GM19025 (cell line): ENCODE measurements around the gene MYADML2.

Experiments used
- ATAC-seq: cut with Tn5 transposase; IDR thresholded peaks from one replicate; pipeline ENCODE4 v1.9.1; 2021; ENCODE audit warnings: mild to moderate bottlenecking, low read depth, moderate library complexity; ENCODE audit not compliant: unreplicated experiment

MYADML2 gene

DNA sequence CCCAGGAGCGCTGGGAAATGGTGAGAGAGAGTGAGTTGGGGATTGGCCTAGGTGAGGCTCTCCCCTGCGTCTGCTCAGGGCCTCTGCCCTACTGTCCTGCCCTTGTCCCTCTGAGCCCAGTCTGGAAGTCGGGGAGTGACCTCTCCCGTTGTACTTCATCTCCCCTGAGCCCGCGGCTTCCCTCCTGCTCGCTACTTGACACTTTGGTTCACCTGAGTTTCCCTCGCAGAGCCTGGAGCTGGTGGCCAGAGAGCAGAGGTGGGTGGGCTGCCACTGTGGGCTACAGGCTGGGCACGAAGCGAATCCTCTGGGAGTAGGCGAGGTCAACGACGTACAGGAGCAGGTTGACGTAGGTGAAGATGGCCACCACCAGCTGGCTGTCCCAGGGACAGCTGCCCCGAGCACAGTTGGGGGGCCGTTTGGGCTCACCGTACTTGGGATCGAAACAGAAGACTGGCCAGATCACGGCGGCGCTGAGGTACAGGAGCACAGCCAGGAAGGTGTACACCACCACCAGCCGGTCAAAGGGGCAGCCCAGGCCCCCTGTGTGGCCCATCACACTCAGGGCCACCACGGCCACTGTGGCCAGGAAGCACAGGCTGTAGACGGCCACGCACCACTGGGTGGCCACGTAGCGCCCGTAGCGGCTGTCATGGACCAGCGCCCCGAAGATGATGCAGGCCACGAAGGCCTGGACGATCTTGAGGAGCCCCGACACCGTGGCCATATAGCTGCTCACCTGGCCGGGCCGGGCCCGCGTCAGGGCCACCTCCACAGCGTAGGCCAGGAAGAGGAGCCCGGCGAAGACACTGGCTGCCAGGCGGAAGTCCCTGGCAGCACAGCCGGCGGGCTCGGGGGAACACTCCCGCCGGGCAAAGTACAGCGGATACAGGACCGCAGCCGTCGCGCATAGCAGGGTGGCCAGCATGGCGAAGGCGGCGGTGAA lies 6.2 kb downstream of the MYADML2 start:
- no peak for ATAC-seq

DNA sequence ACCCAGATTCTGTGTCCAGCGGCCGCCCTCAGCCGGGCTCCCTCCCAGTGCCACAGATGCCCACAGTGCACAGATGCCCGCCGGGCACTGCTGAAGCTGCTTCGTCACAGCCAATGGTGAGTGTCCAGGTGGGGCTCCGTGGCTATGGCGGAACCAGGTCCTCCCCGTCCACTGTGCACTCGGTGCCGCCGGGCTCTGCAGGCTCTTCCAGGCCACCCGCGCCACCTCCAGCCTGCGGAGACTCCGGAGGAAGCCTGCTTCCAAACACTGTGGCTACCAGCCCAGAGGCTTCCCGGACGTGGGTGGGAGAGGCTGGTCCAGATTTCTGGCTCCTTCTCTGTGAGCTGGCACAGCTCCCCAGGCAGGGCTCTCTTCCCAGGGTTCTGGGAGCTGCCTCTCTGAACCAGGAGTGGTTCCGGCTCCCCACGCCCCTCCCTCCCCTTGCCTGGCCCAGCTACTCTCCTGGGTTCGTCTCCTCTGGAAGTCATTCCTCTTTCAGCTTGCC lies 7.1 kb downstream of the MYADML2 start:
- ATAC-seq: no peak

DNA sequence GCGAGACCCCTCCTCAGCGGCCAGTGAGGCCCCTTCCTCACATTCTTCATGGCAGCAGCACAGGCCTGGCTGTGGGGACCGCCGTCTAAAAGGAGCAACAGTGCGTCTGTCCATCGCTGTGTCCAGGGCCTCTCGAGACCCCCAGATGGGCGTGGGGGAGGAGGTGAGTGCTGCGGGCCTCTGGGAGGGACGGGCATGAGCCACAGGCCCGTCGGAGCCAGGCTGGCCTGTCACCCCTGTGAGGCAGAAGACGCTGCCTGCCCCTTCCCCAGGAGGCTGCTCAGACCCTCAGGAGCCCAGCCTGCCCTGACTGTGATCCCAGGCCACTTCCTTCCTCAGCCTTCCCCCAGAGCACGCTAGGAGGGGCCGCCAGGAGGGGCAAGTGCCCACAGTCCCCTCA lies 7.8 kb downstream of the MYADML2 start:
- no peak for ATAC-seq

DNA sequence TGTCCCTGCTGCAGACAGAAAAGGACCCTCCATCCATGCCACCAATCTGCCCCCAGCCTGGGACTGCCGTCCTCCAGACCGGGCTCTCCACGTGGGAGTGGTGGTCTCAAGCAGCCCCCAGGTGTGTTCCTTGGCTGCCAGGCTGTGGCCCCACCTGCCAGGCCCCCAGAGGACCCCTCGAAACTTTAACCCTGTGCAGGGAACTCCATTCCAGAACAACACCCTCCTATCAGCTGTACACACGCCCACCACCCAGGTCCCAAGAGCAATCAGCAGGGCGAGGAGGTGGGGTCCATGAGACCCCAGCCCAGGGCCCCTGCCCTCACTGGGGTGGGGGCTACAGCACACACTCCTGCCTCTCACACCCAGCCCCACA lies 11.3 kb downstream of the MYADML2 start:
- ATAC-seq: no peak

DNA sequence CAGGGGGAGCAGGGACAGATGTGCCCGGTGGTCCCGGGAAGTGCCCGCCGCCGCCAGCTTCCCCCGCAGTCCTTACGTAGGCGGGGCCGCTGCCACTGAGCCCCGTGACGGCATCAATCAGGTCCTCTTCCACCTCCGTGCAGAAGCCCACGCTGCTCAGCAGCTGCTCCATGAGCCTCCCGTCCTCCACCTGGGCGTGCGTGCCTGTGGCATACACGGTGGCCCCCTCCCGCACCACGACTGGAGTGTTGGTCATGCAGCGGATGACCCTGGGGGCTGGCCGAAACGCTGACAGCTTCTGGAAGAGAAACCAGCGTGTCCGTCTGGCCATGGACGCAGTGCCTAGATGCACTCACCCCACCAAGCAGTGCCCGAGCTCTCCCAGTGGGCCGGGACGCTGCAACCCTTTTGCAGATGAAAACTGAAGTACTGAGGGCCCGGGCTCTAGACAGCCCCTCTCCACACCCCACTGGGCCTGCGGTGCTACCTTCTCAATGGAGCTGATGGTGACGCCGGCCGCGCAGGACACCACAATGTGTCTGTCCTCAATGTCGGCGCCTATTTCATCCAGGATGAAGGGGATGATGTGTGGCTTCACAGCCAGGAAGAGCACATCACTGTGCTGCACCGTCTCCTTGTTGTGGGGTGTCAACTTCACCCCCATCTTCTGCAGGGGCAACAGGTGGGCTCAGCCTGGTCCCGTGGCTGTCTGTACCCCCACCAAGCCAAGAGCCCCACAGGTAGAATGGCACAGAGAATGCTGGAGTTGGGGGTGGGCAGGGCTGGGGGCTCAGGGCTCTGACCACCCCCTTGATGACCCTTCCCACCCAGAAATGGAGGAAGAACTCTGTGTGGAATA lies 12.0 kb downstream of the MYADML2 start:
- no peak for ATAC-seq

DNA sequence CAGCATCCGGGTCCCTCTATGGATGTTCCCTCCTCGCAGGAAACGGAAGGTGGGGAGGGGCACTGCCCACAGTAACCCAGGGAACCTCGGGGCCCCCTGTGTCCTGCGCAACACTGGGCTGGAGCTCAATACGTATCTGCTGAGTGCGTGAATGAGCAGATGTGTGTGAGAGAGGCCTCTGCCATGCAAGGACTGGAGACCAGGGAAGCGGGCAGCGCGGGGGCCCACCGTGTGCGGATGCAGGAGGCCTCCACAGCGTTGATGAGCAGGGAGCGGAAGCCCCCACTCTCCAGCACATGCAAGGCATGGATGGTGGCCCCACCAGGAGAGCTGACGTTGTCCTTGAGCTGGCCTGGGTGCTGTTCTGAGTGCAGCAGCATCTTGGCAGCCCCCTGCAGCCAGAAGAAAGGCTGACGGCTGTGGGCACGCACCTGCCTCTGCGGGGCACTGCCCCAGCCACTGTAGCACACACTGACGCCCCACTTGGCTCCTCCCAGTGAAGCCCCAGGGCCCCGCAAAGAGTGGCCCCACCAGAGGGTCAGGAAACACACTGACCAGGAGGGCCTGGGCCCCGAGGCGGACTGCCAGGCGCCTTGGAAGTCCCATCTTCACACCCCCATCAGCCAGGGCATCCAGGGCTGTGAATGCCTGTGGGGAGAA lies 12.8 kb downstream of the MYADML2 start:
- no peak for ATAC-seq

DNA sequence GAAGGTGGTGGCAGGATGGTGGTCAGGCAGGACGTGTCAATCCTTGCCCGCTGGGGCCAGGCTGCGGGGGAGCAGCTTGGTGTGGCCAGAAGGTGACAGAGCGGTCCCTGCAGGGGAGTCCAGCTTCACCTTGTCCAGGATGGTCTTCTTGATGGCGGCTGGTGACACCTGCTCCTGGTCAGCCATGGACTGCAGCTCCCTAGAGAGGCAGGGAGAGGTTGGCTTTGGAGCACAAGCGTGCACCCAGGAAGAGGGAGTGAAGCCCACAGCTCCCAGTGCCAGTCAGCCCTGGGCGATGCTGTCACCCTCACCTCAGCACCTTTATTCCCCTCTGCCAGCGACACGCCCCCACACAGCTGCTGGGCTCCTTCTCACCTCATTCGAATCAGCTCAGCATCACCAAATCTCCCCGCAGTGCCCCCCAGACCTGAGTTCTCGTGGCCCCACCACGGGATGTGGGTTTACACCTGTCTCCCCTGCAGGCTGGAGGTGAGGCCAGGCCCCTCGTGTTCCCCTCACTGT lies 13.8 kb downstream of the MYADML2 start:
- ATAC-seq: no peak

DNA sequence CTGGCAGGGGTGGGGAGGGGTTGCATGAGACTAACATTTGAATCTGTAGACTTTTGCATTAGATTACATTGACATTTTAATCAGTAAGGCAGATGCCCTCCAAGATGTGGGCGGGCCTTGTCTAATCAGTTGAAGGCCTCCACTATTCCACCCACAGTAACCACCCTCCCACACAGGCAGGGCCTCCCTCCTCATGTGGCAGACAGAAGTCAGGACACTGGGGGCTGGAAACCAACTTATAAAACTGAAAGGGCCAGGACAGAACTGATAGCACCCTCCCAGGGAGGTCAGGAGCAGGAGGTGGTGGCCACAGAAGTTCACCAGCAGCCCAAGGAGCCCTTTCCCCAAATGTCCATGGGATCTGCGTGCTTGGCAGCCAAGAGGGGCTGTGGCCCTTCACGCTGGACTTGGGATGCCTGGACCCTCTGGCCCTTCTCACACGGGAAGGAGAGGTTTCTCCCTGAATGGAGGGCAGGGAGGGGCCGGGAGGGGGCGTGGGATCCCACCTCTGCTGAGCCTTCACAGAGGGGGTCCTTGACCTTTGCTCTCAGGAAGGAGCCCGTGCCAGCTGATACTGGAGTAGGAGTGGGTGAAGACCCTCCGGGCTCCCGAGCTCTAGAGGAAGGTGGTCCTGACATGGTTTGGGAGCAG lies 14.6 kb downstream of the MYADML2 start:
- no peak for ATAC-seq

DNA sequence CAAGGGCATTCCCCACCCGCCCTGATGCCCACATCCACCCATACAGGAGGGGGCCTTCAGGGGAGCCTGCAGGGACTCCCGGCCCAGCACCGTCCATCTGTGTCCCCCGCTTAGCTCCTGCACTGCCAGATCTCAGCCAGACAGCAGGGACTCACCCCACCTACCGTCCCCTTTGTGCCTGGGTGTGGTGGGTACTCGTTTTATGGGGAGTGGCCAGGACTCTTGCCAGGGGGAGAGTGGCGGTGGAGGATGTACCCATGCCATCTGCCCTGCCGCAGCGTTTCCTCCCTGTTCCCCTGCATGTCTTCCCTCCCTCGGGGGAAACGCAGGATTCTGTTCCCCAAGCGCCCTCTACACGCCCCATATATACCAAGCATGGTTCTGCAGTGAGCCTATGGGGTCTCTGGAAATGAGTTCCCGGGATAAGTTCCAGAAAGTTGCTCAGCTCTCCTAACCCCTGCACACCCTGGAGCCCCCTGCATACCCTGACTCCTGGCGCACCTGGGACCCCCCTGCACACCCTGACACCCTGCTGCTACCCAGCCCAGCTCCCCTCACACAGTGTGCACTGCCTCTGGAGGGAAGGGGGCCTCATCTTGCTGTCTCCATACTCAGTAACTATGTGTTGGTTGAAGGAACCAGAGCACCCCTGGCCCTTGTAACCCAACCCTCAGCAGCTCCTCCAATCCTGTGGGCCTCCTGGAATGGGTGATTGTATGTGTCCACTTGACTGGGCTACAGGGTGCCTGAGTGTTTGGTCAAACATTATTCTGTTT lies 15.3 kb downstream of the MYADML2 start:
- ATAC-seq: no peak

DNA sequence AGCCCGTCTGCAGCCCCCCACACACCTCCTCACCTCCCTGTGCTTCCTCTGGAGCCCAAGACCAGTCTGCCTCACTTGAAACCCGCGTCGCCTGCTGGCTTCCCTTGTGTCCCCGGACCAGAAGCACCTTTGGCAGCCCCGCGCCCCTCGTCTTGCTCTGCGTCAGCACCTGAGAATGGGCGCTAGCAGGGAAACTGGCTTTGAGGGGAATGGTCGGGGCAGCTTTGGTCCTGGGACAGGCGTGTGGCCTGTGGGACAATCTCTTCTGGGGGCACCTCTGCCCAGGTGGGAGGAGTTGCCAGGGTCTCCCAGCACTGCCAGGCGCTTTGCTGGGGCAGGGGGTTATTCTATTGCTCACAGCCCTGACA lies 15.9 kb downstream of the MYADML2 start:
- ATAC-seq: no peak

DNA sequence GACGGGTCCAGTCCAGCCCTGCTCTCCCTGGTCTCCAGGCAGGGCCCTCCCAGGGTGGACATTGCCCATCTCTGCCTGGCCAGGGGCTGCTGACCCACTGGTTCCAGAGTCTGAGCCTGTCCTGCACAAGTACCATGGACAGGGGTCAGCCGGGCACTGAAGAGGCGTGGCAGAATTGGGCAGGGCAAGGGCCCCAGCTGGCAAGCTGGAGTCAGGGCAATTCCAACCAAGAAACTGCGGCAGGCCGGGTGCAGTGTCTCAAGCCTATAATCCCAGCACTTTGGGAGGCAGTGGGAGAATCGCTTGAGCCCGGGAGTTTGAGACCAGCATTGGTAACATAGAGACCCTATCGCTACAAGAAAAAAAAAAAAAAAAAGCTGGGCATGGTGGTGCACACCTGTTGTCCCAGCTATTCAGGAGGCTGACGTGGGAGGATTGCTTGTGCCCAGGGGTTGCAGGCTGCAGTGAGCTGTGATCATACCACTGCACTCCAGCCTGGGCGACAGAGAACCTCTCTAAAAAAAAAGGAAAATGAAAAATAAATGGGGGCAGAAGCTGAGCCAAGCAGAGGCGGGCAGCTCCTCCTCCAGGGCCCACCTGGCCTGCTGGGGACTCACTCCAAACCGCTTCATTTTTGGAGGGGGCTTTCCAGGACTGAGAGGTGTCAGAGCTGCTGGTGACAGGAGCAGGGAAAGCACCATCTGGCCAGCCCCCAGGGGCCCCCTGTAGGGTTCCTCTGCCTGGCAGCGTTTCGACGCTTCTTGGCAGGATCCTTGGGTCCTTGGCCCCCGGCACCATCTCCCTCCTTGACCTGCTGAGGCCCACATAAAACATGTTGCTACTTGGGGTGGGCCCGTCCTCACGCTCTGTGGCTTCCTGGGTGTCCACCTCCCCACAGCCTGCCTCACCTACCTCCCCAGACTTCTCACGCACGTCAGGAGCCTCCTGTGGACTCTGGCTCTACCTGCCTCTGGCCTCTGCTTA lies 16.6 kb downstream of the MYADML2 start:
- ATAC-seq: no peak

DNA sequence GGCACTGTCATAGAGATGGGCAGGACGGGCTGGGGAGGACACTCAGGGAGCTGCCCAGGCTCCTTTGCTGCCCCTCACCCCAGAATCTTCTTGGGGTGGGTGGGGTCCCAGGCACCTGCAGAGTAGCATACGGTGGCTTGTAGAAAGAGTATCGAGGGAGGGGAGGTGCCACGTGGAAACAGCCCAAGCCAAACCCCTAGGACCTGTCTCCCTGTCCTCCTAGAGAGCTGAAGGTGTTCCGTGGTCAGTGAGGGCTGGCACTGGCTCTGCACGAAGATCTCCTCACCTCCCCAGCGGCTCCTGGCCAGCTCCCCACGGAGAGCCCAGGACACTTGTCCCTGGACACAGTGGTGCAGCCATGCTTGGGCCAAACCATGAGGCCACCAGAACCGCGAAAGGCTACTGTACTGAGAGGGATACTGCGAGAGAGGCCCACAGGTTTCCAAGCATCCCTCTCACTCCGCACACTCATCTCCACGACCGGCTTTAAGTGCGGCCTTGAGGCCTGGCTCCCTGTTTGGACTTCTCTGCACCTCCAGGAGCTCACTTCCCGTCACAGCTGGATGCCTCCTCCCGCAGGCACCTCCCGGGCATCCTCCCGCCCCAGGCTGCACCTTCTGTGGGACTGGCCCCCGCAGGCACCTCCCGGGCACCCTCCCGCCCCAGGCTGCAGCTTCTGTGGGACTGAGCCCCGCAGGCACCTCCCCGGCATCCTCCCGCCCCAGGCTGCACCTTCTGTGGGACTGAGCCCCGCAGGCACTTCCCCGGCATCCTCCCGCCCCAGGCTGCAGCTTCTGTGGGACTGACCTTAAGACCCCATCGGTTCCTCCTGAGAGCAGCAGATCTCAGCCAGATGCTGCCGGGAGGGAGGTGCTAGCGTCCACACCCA lies 17.5 kb downstream of the MYADML2 start:
- ATAC-seq: no peak

DNA sequence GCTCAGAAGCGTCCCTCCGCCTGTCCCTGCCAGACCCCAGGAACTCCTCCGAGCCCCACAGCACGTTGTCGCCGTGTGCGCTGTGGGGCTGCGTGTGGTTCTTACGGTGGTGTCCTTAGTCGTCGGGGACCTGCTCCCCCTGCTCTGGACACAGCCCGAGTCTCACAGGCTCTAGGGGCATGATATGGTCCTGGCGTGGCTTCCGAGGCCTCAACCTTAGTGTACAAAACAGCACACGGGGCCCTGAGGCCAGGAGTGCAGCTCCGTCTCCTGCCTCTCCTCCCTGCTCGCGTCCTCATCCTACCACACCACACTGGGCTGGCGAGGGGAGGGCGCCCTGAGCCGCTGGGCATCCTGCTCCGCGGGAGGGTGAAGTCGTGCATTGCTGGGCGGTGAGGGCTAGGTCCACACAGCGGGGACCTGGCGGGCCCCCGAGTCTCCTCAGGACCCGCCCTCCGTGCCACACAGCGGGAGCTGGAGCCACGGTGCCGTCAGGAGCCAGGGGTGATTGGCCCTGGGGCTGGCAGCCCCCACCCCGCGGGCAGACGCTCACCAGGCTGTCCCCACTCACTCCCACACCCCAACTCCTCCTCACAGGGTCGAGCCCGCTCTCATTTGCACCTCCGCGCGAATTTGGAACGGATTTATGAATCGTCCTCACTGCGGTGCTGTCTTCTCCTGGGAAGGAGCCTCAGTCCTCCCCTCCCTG lies 18.3 kb downstream of the MYADML2 start:
- ATAC-seq: no peak

DNA sequence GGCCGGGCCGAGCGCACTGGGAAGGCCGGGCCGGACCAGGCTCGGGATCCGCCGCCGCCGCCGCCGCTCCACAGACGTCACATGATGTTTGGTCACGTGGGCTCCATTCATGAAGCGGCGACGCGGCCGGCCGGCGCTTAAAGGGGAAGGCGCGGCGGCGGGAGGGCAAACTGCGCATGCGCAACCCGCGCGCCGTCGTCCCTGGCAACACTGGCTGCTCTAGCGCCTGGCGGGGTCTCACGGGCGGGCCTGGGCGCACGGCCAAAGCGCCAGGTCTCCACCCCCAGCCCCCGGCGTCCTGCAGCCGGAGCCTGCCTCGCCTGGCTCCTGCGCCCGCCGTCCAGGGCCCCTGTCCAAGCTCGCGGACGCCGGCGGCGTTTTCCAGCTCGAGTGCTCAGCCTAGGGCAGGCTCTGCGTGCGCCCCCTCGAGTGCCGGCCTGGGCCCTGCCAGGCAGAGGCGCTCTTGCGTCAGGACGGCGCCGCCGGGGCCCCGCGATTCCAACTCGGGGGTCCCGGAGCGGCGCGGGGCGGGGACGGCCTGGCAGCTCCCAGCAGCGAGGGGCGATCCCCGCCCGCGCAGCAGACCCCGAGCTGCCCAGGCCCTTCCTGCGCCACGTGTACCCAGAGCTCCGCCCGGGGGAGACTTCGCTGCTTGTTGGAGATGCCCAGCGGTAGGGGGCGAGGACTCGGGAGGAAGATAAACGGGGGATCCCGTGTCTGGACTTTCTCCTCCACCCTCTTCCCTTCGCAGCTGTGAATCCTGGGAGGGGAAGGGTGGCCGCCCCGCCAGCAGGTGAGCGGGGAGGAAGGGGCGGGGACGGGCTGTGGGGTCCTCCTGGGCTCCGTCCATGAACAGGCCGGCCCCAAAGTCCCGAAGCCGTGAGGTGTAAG lies 19.1 kb downstream of the MYADML2 start, which contains the start of gene MAFG:
Gene MAFG (minus strand): TSS at position 83 of the 891 bp plus-strand sequence. CDS start 4,550 bp downstream, outside the sequence.
- peak; percentile 71 for ATAC-seq

DNA sequence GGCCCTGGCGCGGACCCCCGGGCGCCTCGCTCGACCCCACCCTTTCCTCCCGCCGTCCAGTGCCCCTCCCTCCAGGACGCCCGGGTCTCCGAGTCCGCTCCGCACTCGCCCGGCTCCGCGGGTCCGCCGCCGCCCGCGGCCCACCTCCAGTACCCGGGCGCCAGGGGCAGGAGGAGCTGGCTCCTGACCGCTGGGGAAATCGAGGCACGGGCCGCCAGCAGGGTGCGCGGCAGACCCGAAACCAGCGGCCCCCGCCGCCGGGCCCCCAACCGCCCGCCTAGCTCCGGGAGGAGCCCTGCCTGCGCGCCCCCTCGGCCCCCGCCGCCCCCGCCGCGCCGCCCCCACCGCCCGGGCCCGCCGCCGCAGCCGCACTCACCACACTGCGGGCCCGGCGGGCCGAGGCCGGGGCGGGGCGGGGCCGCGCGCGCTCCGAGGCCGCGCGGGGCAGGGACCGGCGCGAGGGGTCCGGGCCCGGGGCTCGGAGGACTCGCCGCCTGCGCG lies 19.8 kb downstream of the MYADML2 start:
- peak; percentile 14 for ATAC-seq
